Urinary bladder (tissue), 4 donors: Measurements from ENCODE around the gene HS2ST1. TPM values are rescaled to one million over a fixed set of nuclear protein-coding genes. Genes with fewer than 3 reads are reported as not detected.

Experiments
- DNase-seq: peaks from one replicate; pipeline ENCODE4 v3.0.0-alpha.2; 2015; ENCODE audit errors: extremely low spot score
- H3K27ac ChIP-seq: one replicate; pipeline ENCODE4 v1.5.1; 2013; ENCODE audit warnings: low read depth, mild to moderate bottlenecking, moderate library complexity
- H3K36me3 ChIP-seq: one replicate; pipeline ENCODE4 v1.6.1; 2013; ENCODE audit warnings: mild to moderate bottlenecking, moderate library complexity; ENCODE audit not compliant: insufficient read depth
- H3K4me1 ChIP-seq: one replicate; pipeline ENCODE4 v1.6.1; 2013; ENCODE audit warnings: mild to moderate bottlenecking, moderate library complexity; ENCODE audit not compliant: insufficient read depth
- H3K4me3 ChIP-seq: one replicate; pipeline ENCODE4 v1.5.1; 2013; ENCODE audit warnings: low read depth, low read length
- WGBS: extraction: QIAGEN DNeasy Blood & Tissue Kit; methylation state at CpG from one replicate; pipeline ENCODE4 v1.1.7; 2013; 5-methylcytosine and 5-hydroxymethylcytosine counted together
- polyA plus RNA-seq: library from polyadenylated mRNA; stranded (reverse); fragments of 200-250 nt; gene quantifications from one replicate; pipeline ENCODE4 v1.2.3, GENCODE V29; 2013
- total RNA-seq: library from RNA; depleted of rRNA; stranded (reverse); fragments of >200 nt; gene quantifications from one replicate; pipeline ENCODE4 v1.2.3, GENCODE V29; 2014
- donor health status: healthy with polysubstance abuse.
- donor health status: healthy.

Gene HS2ST1
- total and polyA plus RNA-seq, 2 donors = 12.1 to 36.9 TPM

- no peak overlapping the region for H3K4me3 ChIP-seq
- H3K4me1 ChIP-seq = no peaks in the 10 kb centered on the region
- WGBS = 81% methylated on average over 5 of the region's 5 CpGs
These were observed 174.8 kb downstream of the HS2ST1 start for GRCh38 chr1:87089070-87089736.

GRCh38 chr1:87089823-87090222, 175.4 kb downstream of the HS2ST1 start:
- Histone ChIP-seq H3K4me1 (no peaks in the 10 kb centered on the region), H3K4me3 (no peak overlapping the region), H3K36me3 (no peaks in the 10 kb centered on the region), H3K27ac (no peak overlapping the region)
- no peak for DNase-seq
- 86% methylated on average over 2 of the region's 2 CpGs for WGBS

More at GRCh38 chr1:87089070-87089736, 174.8 kb downstream of the HS2ST1 start:
- Histone ChIP-seq H3K27ac (no peak overlapping the region), H3K36me3 (no peaks in the 10 kb centered on the region)
- no peak for DNase-seq

- no peak for DNase-seq
- Histone ChIP-seq H3K27ac (no peak overlapping the region), H3K36me3 (no peaks in the 10 kb centered on the region), H3K4me3 (no peak overlapping the region), H3K4me1 (no peaks in the 10 kb centered on the region)
- WGBS = 97% methylated on average over 2 of the region's 2 CpGs
These were observed 177.0 kb downstream of the HS2ST1 start for GRCh38 chr1:87091425-87091824.

- Histone ChIP-seq H3K4me1 (no peaks in the 10 kb centered on the region), H3K36me3 (no peaks in the 10 kb centered on the region), H3K27ac (no peak overlapping the region), H3K4me3 (no peak overlapping the region)
- DNase-seq = no peak
- WGBS = 96% methylated on average over 3 of the region's 3 CpGs
These were observed 178.4 kb downstream of the HS2ST1 start for GRCh38 chr1:87092846-87093245.

GRCh38 chr1:87093286-87093685, 178.9 kb downstream of the HS2ST1 start:
- Histone ChIP-seq H3K4me3 (no peak overlapping the region), H3K36me3 (no peaks in the 10 kb centered on the region), H3K4me1 (no peaks in the 10 kb centered on the region), H3K27ac (no peak overlapping the region)
- DNase-seq = no peak
- 92% methylated on average over 4 of the region's 4 CpGs for WGBS

- H3K4me1 ChIP-seq = no peaks in the 10 kb centered on the region
- no peaks in the 10 kb centered on the region for H3K36me3 ChIP-seq
- no peak overlapping the region for H3K4me3 ChIP-seq
- H3K27ac ChIP-seq = no peak overlapping the region
- no peak for DNase-seq
- WGBS = 89% methylated on average over 2 of the region's 2 CpGs
These were observed 179.8 kb downstream of the HS2ST1 start for GRCh38 chr1:87094238-87094637.

GRCh38 chr1:87100271-87100670, 185.8 kb downstream of the HS2ST1 start:
- WGBS = 95% methylated on average over 1 of the region's 1 CpG
- Histone ChIP-seq H3K27ac (no peak overlapping the region), H3K4me1 (no peaks in the 10 kb centered on the region), H3K4me3 (no peak overlapping the region), H3K36me3 (no peaks in the 10 kb centered on the region)
- no peak for DNase-seq

- H3K4me1 ChIP-seq = no peaks in the 10 kb centered on the region
- no peak overlapping the region for H3K27ac ChIP-seq
- no peaks in the 10 kb centered on the region for H3K36me3 ChIP-seq
- DNase-seq = no peak
- no peak overlapping the region for H3K4me3 ChIP-seq
These were observed 188.6 kb downstream of the HS2ST1 start for GRCh38 chr1:87103074-87103473.

GRCh38 chr1:87104140-87104539, 189.7 kb downstream of the HS2ST1 start:
- Histone ChIP-seq H3K27ac (no peak overlapping the region), H3K4me3 (no peak overlapping the region), H3K36me3 (no peaks in the 10 kb centered on the region), H3K4me1 (no peaks in the 10 kb centered on the region)
- no peak for DNase-seq
- 77% methylated on average over 1 of the region's 1 CpG for WGBS

GRCh38 chr1:87104945-87105344, 190.5 kb downstream of the HS2ST1 start:
- Histone ChIP-seq H3K27ac (no peak overlapping the region), H3K4me3 (no peak overlapping the region), H3K4me1 (no peaks in the 10 kb centered on the region), H3K36me3 (no peaks in the 10 kb centered on the region)
- no peak for DNase-seq

- H3K27ac ChIP-seq = no peak overlapping the region
- no peak for DNase-seq
- no peak overlapping the region for H3K4me3 ChIP-seq
- H3K4me1 ChIP-seq = no peaks in the 10 kb centered on the region
- H3K36me3 ChIP-seq = no peaks in the 10 kb centered on the region
These were observed 191.7 kb downstream of the HS2ST1 start for GRCh38 chr1:87106144-87106543.

GRCh38 chr1:87106867-87107266, 192.4 kb downstream of the HS2ST1 start:
- no peak overlapping the region for H3K4me3 ChIP-seq
- WGBS = 72% methylated on average over 2 of the region's 2 CpGs
- no peaks in the 10 kb centered on the region for H3K36me3 ChIP-seq
- no peak for DNase-seq
- H3K27ac ChIP-seq = no peak overlapping the region
- no peaks in the 10 kb centered on the region for H3K4me1 ChIP-seq

- Histone ChIP-seq H3K4me1 (no peaks in the 10 kb centered on the region), H3K4me3 (no peak overlapping the region), H3K27ac (no peak overlapping the region), H3K36me3 (no peaks in the 10 kb centered on the region)
- WGBS = 71% methylated on average over 1 of the region's 1 CpG
- no peak for DNase-seq
These were observed 193.8 kb downstream of the HS2ST1 start for GRCh38 chr1:87108228-87108627.

- WGBS = 89% methylated on average over 1 of the region's 1 CpG
- no peak for DNase-seq
- Histone ChIP-seq H3K27ac (no peak overlapping the region), H3K36me3 (no peaks in the 10 kb centered on the region), H3K4me1 (no peaks in the 10 kb centered on the region), H3K4me3 (no peak overlapping the region)
These were observed 194.5 kb downstream of the HS2ST1 start for GRCh38 chr1:87108814-87109411.
